NCI-H1436 treated with DMSO at 0.1 percent for 48 hours (cell line): ENCODE measurements around the gene TMEM101.
"Not testable (repeated sequence)": the region's sequence is repeated elsewhere in the genome, so short reads cannot be mapped to it uniquely, and the experiment has no call there.

Source experiments
- DNase-seq: peaks from one replicate; lab custom pipeline; 2025; lab: John Stamatoyannopoulos, UW

Gene TMEM101

DNA sequence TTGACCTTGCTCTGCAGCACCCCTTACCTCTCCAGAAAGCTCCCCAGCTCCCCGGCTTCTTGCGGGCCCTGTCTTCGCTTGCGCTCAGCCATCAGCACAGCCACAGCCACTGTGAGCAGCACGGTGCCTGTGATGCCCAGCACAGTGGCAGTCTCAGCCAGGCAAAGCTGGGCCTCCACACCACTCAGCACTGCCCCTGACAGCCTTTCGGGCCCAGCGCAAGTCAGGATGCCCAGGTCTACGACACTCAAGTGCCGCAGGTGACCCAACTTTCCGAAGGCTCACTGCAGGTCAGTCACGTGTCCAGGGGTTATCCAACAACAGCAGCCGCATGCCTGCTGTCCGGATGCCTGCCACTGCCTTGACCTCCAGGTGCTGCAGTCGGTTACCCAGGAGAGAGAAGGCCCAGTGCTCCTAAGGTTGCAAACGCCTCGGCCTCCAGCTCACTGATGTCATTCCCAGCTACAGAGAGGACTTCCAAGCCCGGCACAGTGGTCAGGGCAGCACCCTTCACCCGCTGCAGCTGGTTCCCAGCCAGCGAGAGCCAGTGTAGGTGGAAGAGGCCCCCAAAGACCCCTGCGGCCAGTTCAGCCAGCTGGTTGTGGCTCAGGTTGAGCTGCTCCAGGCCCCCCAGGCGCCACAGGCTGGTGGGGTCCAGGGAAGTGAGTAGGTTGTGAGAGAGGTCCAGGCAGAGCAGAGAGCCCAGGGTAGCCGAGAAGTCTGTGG is 8.9 kb upstream of the TMEM101 start:
- DNase-seq: no peak

DNA sequence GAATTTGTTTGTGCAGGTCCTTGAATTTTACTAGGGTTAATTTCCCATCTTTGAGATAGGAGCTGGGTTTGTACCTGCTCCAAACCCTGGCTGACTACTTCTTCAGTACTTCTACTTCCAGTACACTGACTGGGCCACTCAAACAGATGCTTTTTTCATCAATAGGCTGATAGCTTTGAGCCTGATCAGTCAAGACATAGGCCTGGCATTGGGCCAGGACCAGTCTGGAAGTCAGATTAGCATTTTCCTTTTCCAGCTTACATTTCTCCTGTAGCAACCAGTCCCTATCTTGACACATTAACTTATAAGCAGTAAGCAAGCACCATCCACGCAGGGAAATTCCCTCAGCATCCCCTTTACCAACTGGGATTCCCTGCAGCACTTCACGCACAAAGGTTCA is 7.5 kb upstream of the TMEM101 start:
- DNase-seq: no peak

DNA sequence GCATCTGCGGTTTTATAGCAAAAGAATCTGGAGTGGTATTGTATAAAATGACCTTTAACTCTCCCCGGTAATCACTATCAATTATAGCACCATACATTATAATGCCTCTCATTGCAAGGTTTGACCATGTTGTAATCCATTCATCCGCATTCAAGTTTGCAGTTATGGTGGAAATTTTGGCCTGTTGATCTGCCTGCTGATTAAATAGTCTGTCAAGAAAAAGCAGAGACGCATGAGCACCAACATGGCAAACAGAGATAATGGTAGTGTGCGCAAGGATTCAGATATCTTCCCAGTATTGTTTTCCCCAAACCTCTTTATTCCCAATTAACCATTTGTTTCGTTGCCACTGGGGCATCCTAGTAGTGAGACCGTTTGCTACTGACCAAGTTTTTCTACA is 6.5 kb upstream of the TMEM101 start:
- not testable (repeated sequence) for DNase-seq

DNA sequence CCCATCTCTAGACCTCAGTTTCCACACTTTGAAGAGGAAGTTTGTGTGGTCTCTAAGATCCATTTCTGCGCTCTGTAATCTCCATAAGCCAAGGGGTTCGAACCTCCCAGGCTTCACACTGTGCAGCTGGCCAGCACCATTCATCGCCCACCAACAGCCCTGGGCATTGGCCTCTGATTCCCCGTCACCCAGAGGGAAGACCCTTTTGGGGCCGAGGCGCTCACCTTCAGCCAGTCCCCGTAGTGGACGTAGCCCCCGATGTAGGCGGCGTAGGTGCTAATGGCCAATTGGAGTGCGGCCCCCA is 678 bp downstream of the TMEM101 start:
- DNase-seq: no peak

DNA sequence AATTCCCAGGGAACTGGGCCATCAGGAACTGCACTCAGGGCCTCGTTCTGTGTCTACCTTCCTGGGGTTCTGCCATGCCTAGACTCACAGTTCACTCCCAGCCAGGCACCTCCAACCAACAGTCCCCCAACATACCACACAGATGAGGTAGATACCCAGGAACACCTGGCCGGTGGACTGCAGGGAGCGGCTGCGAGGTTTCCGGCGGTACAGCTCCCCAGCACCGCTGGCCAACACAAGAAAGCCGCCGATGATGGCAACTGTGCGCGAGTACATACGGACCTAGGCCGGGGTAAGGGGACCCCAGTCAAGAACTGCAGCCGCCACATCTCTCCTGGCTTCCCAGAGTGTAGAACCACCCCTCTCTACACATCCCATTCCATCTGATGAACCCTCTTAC is 1.9 kb downstream of the TMEM101 start:
- no peak for DNase-seq

DNA sequence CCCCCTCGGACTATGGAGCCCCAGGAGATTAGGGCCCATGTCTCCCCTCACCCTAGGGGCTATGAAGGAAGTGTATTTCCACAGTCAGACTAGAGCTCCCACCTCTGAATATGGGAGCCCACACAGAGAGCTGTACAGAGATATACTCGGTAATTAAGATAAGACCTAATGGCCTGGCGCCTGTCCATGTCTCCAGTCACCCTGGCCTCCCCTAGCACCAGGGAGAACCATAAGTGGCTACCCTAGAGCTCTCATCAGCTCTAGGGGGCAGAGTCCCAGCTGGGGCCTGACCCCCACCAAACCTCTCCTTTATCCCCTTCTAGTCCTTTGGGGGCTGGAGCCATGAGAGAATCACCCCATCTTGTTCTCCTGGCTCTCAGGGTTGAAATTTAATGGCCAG is 2.4 kb downstream of the TMEM101 start:
- DNase-seq: no peak

DNA sequence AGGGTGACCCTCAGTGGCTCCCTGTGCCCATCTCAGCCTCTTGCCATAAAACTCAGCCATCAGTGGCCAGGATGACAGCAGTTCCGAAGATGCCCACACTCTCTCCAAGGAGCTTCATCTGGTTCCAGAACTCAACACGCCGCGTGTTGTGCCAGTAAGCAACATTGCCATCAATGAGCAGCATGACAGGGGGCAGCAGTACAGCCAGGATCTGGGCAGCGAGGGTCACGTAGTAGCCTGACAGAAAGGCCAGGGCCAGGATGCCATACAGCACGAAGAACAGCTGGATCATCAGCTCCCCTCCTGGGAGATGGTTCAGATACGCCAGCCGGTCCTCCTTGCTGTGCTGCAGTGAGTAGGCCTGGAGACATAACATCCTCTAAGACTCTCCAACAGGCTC is 2.9 kb downstream of the TMEM101 start:
- DNase-seq: no peak

DNA sequence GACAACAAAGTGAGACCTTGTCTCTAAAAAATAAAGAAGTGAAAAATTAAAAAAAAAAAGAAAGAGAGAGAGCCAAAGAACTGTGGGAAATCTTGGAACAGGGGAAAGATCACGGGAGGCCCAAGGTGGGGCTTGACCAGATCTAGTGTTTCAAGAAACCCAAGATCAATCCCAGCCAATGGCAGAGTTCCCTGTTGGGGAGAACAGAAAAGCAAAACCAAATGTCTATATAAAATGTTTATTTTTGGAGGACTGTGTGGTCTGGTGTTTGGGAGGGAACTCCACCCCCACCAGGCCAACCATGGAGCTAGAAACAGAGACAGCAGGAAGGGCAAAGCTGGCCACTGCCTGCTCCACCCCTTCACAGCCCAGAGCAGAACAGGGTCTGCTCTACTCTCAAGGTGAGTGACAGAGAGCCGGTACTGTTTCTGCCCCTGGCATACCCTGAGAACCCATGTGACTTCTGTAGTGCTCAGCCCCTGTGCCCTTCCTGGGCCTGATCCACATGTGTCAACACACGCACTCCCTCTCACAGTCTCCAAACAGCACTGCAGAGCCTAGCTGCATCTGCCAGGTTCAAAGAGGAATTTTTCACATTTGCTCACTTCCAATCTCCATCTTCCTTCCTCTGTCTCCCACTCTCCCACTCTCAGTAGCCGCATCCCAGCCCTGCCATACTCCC is 3.7 kb downstream of the TMEM101 start:
- DNase-seq: no peak

DNA sequence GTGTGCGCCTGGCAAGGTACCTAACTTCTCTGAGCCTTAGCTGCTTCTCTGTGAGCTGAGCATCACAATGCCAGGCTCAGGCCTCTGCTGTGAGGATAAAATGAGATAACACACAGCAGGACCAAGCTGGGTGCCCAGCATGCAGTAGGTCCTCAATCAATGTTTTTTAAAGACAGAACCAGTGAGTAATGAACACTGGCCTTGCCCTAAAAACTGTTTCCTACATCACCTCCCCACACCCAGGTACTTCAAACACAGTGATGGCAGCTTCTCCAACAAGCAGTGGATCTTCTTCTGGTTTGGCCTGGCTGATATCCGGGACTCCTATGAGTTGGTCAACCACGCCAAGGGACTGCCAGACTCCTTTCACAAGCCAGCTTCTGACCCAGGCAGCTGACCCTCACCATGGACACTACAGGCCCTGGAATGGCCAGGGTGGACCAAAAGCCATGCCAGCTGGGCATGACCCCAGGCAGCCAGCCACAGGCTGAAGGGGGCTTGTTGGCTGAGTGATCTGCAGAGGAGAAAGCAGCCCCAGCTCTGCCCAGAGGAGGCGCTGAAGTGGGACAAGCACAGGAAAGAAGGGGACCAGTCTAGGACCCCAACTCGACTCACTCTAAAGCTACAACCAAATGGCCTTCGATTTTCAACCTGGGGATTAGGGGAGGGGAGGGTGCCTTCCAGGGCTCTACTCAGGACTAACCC is 6.4 kb downstream of the TMEM101 start:
- no peak for DNase-seq

DNA sequence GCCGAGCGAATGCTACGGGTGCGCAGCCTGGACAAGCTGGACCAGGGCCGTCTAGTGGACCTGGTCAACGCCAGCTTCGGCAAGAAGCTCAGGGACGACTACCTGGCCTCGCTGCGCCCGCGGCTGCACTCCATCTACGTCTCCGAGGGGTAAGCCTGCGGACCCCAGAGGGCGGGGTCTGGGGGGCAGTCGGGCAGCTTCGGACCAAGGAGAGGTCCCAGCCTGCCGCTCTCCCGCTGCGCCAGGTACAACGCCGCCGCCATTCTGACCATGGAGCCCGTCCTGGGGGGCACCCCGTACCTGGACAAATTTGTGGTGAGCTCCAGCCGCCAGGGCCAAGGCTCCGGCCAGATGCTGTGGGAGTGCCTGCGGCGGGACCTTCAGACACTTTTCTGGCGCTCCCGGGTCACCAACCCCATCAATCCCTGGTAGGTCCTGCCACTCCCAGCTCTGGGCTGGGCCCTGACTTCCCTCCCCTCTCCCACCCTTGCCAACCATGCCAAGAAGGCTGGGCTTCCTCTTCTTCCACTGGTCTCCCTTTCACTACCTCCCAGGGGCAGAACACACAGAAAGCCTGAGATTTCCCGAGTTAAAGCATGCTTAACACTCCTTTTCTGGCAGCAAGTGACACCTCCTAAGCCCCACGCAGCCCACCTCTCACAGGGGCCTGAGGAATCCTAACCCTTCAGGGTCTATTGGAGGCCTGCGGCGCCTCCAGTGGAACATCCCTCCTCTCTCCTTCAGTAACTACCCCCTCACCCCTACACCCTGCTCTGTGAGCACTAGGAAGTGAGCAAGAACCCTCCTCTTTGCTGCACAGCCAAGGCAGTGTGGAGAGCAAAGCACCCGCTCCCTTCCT is 7.2 kb downstream of the TMEM101 start:
- no peak for DNase-seq

DNA sequence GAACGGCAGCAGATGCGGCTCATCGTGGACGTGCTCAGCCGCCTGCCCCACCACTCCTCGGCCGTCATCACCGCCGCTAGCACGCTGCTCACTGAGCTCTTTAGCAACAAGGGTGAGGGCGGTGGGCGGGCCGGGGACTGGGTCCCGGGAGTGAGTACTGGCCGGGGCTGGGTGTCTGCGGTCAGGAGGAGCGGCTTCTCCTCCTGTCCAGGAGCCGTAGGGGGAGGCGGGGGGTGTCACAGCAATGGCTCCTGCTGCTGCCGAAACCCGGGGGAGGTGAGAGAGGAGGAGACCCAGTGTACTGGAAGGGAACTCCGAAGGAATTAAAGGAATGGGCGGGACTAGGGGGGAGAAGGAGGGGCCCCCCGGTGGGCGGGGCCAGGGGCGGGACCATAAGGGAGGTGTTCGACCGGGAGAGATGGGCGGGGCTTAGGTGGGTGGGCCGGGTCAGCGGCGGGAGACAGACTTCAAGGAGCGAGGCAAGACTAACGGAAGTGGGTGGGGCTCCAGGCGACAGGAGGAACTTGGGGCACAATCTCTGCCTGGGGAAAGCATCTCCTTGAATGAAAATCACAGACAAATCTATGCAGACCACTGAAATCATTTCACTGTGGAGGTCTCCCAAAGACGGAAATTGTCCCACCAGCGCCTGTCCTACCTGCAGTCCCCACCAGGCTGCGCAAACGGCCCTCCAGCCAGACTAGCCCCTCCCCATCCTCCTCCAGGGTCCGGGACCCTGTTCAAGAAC is 8.0 kb downstream of the TMEM101 start:
- peak; percentile 91 for DNase-seq

DNA sequence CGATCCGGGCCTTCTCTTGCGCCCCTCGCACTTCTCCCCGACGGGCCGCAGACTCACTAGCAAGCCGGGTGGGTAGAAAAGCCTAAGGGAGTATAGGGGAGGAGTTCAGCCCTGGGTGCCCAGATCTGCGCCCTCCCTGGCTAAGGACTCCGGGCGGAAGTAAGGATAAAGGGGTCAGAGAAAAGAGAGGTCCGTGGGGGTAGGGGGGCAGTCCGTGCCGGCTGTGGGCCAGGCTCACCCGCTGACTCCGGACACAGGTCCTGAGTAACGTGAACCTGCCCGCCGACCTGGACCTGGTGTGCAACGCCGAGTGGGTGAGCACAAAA is 8.5 kb downstream of the TMEM101 start:
- DNase-seq: no peak

DNA sequence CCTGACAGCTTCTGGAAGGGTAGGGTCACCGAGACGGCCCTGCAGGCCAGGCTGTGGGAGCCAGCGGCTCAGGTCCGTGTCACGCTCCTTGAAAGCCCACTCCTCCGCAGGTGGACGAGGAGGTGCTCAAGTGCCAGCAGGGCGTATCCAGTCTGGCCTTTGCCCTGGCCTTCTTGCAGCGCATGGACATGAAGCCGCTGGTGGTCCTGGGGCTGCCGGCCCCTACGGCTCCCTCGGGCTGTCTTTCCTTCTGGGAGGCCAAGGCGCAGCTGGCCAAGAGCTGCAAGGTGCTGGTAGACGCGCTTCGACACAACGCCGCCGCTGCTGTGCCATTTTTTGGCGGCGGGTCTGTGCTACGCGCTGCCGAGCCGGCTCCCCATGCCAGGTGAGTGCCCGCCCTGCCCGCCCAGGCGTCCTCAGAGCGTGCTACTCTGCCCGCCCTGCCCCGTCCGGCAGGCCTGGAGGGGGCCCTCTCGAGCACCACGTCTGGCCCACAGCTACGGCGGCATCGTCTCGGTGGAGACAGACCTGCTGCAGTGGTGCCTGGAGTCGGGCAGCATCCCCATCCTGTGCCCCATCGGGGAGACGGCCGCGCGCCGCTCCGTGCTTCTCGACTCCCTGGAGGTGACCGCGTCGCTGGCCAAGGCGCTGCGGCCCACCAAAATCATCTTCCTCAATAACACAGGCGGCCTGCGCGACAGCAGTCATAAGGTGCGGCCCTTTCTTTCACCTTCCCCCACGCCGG is 9.1 kb downstream of the TMEM101 start:
- DNase-seq: no peak

DNA sequence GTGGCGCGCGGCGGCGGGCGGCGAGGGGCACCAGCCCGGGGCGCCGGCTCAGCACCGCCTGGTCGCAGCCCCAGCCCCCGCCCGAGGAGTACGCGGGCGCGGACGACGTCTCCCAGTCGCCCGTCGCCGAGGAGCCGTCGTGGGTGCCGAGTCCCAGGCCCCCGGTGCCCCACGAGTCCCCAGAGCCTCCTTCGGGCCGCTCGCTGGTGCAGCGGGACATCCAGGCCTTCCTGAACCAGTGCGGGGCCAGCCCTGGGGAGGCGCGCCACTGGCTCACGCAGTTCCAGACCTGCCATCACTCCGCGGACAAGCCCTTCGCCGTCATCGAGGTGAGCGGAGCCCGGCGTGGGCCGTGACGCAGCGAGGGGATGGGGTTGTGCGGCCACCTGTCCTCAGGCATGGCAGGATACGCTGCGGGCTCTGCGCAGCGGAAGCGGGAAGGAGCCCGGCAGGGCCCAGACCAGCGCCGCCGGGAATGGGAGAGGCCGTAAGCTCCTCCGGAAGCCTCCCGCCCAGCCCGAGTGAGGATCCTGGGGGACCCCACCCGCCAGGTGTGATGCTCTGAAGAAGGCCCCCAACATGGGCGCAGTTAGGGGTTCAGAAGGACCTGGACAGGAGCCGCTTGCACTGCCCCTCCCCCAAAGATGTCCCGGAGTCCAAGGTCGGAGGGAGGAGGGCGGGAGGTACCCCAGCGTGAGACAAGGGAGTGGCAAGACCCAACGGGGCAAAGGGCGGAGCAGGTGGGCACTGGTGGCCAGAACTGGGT is 9.8 kb downstream of the TMEM101 start:
- no peak for DNase-seq

DNA sequence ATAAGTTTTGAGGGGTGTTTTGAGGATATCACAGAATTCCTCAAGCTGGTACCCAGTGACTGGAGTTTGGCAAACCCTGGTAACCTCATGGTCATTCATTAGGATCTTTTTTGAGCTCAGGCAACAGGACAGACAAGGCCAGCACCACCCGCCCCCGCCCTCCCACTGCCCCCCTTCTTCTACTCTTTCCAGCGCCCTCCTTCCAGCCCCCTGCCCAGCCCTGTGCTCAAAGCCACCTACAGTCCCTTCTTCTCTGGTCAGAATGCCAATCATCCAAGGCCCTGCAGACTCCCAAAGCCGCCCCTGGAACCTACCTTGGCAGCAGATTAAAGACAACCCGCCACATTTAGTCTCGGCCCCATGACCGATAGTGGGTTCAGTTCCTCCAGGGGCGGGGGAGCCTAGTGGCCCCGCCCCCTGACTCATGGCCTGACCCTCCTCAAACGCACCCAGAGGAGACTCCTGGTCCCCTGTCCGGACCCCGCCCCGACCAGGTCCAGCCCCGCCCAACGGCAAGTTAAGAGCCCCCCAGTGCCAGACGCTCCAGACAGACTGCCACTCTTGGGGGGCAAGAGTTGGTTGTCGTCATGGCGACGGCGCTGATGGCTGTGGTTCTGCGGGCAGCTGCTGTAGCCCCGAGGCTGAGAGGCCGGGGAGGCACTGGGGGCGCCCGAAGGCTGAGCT is 10.5 kb downstream of the TMEM101 start, which contains the start of gene NAGS:
NAGS (plus strand) TSS at position 546 of the 684 bp plus-strand sequence; CDS start at position 588, 42 bp downstream.
- no peak for DNase-seq

DNA sequence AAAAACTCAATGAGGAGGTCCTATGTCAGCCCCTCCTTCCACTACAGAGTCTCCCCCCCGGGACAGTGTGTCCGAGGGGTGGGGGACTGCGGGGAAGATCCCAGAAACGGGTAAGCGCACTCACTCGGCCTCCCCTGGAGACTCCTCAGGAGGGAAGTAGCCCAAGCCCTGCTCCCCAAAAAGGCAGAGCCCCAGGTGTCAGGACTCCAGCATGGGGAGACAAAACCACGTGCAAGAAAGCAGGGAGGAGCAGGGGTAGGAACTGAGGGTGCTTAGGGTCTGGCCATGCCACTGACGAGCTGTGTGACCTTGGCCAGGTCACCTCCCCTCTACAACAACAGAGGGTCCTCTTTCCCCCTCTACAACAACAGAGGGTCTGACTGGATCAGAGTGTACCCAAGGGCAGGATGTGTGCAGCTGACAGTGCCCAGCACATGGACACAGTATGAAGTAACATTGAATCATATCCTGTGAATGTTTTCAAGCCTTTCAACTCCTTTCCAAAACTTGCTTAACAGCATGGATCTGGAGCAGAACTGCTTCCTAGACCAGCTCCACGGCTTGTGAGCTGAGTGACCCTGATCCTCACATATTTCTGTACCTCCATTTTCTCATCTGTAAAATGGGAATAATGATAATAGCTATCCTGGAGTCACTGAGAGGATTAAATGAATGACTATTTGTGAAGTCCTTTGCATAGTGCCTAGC is 12.5 kb downstream of the TMEM101 start:
- no peak for DNase-seq

DNA sequence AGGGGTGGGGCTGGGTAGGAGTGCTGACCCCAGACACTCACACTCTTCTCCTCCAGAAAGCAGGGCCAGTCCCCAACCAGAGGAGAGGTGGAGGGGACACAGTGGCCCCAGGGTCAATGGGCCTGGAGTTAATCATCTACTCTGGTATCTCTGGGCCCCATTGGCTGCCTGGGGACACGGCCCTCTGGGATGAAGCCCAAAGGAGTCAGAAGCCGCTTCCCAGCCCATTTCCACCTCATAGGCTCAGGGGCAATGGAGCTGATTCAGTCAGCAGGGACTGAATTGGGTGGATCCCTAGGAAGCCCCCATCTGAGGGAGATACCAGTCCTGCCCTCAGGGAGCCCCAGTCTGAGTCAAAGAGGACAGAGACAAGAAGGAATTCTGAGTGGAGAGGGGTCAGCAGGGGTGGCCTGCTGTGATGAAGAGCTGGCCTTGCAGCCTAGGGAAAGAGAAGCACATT is 13.3 kb downstream of the TMEM101 start:
- no peak for DNase-seq

DNA sequence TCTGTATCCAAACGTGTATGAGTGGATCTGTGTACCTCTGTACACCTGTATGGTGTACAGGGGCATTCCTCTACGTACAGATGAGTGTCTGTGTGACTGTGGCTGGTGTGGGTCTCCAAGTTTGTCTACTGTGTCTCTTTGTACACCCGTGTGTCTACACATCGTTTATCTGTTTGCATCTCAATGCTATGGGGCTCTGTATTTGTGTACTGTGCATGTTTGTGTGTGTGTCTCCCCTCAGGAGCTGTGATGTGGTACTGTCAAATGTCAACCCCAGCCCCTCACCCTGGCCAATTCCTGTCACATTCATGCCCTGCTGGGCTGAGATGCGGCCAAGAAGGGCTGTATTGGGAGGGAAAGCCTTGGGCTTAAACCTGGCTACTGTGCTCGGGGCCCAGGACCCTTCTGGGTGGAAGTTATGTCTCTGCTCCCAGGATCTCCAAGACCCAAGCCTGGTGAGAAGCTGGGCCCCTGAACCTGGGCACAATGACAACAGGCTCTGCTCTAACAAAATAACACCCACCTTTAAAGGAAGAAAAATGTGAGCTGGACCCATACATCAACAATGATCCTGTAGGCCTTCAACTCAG is 13.8 kb downstream of the TMEM101 start:
- no peak for DNase-seq
